ENCODE measurements around the gene MYH16.
"Not testable (repeated sequence)": the region's sequence is repeated elsewhere in the genome, so short reads cannot be mapped to it uniquely, and the experiment has no call there.

The MYH16 gene

DNA sequence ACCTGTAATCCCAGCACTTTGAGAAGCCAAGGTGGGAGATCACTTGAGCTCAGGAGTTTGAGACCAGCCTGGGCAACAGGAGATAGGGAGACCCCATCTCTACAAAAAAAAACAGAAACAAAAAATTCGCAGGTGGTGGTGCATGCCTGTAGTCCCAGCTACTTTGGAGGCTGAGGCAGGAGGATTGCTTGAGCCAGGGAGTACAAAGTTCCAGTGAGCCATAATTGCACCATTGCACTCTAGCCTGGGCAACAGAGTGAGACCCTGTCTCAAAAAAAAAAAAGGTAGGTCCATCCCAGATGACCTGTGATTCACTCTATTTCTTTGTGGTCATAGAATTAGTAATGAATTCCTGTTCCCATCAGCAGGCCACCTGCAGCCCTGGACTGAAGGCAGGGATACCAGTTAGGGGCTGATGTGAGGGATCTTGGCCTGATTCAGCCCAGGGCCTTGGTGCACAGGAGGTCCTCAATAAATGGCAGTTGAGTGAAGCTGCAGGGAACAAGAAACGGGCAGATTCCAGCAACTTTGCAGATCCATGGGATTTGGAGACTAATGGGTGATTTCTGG is at the start of gene MYH16:
Gene MYH16 (plus strand): TSS at position 364 of the 570 bp plus-strand sequence.
- no peak for DNase-seq

DNA sequence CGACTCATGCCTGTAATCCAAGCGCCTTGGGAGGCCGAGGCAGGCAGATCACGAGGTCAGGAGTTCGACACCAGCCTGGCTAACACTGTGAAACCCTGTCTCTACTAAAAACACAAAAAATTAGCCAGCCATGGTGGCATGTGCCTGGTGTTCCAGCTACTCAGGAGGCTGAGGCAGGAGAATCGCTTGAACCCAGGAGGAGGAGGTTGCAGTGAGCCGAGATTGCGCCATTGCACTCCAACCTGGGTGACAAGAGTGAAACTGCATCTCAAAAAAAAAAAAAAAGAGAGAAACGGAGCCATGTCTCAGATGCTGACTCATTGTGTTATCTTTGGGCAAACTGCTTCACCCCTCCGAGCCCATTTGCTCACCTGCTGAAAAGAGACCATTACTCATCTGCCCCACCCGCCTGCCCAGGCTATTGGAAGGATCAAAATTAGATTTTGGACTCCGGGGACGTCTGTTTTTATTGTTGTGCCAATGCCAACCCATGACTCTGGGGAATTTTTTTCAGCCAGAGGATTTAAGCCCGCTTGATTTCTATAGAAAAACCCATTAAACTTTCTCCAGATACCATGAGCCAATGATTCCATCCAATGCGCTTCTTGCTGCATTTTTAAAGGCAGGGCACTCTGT is 48.3 kb upstream of the MYH16 start:
- DNase-seq = peak; percentile 9

GRCh38 chr7:99224899-99225265 is 47.8 kb upstream of the MYH16 start:
- no peak for DNase-seq

- DNase-seq = no peak
These were observed 43.4 kb upstream of the MYH16 start for GRCh38 chr7:99229234-99229633.

GRCh38 chr7:99232082-99232770 is 40.4 kb upstream of the MYH16 start:
- DNase-seq = no peak

GRCh38 chr7:99232955-99233354 is 39.7 kb upstream of the MYH16 start:
- DNase-seq = not testable (repeated sequence)

GRCh38 chr7:99234185-99234584 is 38.5 kb upstream of the MYH16 start:
- no peak for DNase-seq

GRCh38 chr7:99235925-99236324 is 36.7 kb upstream of the MYH16 start:
- DNase-seq = no peak

DNA sequence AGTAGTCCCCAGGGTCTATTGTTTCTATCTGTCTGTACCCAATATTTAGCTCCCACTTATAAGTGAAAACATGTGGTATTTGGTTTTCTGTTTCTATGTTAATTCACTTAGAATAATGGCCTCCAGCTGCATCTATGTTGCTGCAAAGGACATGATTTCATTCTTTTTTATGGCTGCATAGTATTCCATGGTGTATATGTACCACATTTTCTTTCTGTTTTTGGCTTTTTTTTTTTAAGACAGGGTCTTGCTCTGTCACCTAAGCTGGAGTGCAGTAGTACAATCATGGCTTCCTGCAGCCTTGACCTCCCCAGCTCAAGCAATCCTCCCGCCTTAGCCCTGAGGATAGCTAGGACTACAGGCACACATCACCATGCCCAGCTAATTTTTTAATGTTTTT is 34.8 kb upstream of the MYH16 start:
- DNase-seq = not testable (repeated sequence)

DNA sequence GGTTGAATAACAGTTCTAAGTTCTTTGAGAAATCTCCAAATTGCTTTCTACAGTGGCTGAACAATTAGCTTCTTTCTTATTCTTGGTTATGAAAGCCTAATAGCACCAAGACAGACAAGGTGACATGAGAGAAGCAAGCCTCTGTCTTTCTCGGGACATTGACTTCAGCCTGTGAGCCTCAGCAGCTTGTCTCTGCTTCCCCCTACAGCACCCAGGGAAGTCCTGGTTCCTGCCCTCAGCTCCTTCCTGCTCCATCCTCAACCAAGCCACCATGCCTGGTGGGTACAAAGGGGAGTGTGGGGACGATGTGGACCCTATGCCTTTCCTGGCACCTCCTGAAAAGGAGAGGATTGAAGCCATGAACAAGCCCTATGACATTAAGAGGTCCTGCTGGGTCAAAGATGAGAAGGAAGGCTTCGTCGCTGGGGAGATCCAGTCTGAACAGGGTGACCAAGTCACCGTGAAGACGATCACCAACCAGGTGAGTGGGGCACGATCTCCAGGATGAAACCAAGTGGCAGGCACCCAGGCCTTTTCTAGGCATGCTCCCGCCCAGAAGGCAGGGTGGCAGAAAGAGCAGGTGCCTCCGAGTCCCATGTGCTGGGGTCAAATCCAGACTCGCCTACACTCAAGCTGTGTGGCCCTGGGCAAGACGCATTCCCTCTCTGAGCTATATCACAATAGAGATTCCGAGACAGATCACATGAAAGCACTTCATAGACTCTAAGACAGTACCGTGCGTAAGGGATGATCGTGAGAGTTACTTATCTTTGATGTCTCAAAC is 33.9 kb upstream of the MYH16 start:
- DNase-seq = no peak

- no peak for DNase-seq
These were observed 30.0 kb upstream of the MYH16 start for GRCh38 chr7:99242682-99243081.

GRCh38 chr7:99243751-99244337 is 28.8 kb upstream of the MYH16 start:
- no peak for DNase-seq

- no peak for DNase-seq
These were observed 27.7 kb upstream of the MYH16 start for GRCh38 chr7:99244939-99245338.

DNA sequence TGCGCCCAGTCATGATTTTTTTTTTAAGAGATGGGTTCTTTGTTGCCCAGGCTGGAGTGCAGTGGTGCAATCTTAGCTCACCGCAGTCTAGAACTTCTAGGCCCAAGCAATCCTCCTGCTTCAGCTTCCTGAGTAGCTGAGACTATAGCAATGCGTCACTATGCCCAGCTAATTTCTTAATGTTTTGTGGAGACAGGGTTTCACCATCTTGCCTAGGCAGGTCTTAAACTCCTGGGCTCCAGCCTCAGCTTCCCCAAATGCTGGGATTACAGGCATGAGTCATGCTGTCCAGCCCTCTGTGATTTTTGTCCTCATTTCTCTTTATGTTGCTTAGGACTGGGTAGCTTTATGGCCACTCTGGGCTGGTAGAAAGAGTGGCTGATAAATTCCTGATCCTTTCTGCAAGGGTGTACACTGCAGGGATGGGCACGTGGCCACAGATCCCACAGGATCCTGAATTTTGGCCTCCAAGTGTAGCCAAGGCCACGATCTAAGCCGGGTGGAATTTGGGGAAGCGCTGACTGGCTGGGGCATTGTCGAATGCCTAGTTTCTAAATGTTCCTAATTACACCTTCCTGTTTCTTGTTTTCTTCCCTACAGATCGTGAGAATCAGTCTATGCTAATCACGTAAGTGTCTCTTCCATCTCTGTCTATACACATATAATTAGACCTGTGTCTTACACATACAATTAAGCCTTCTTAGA is 24.1 kb upstream of the MYH16 start:
- DNase-seq = no peak

DNA sequence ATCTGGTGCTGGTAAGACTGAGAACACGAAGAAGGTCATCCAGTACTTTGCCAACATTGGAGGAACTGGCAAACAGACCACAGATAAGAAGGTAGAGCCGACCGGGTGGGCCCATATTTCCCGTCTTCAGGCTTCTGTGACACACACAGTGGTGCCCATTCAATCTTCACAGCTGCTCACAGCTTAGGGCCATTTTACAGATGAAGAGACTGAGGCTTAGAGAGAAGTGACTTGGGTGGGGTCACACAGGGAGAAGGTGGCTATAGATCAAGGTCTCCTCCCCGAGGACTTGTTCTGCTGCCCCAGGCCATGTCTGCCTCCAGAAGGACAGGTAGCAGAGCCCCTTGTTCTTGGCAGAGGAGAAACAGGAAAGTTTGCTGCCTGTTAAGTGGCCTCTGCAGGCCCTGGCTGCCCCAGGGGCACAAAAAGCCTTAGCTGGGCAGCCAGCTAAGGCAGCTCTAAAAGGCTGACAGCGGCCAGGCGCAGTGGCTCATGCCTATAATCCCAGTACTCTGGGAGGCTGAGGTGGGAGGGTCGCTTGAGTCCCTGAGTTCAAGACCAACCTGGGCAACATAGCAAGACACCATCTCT is 22.6 kb upstream of the MYH16 start:
- DNase-seq = no peak

- no peak for DNase-seq
These were observed 20.3 kb upstream of the MYH16 start for GRCh38 chr7:99252166-99252895.

DNA sequence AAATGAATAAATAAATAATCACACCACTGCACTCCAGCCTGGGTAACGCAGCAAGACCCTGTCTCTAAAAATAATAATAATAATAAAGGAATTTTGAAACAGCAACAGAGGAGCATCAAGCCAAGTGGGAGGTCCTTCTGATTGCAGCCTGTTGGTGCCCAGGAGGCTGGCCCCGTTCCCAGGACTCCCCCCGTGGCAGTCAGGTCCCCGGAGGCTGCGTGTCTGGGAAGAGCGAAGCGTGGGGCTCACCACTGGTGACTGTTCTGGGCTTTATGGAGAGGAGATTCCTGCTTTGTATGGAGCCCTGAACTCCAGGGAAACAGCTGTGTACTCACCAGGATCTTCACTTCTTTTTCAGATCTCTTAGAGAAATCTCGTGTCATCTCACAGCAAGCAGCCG is 19.3 kb upstream of the MYH16 start:
- no peak for DNase-seq

GRCh38 chr7:99254390-99254789 is 18.2 kb upstream of the MYH16 start:
- DNase-seq = no peak

DNA sequence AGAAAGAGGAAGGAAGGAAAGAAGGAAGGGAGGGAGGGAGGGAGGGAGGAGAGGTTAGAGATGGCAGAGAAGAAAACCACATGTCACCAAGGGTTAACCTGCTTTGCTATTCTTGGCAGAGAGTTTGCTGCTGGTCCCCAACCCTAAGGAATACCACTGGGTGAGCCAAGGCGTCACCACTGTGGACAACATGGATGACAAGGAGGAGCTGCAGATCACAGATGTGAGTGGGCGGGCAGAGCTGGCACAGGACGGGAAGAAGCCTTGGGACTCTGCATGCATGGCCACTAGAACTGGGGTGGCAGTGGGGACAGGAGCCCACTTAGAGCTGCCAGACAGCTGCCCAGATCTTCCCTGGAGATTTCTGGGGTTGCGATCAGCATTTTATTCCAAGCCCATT is 17.2 kb upstream of the MYH16 start:
- DNase-seq = no peak

GRCh38 chr7:99257065-99257464 is 15.6 kb upstream of the MYH16 start:
- DNase-seq = no peak

- DNase-seq = no peak
These were observed 15.0 kb upstream of the MYH16 start for GRCh38 chr7:99257675-99258074.

- DNase-seq = no peak
These were observed 14.1 kb upstream of the MYH16 start for GRCh38 chr7:99258501-99258900.
